HepG2 (cell line): Measurements from ENCODE around the gene CNTFR. TPM values are rescaled to one million over a fixed set of nuclear protein-coding genes. Genes with fewer than 3 reads are reported as not detected.

Experiments
- ETS1 ChIP-seq: sonication (generic); formaldehyde crosslinking; IDR thresholded peaks from 2 replicates; pipeline ENCODE4 v1.4.0; 2020; ENCODE audit warnings: missing genetic modification reagents
- HHEX ChIP-seq: IDR thresholded peaks from 2 replicates; pipeline ENCODE4 v1.6.1; 2016; ENCODE audit warnings: control low read depth
- KIAA2018 ChIP-seq: sonication (generic); formaldehyde crosslinking; IDR thresholded peaks from 2 replicates; pipeline ENCODE4 v1.5.0; 2020; ENCODE audit warnings: mild to moderate bottlenecking, missing genetic modification reagents, borderline replicate concordance
- MBNL3 ChIP-seq: fragments of 250-450 bp; sonication (Bioruptor Pico); conservative IDR thresholded peaks from 2 replicates; pipeline ENCODE4 v1.8.0; 2022; ENCODE audit warnings: mild to moderate bottlenecking, inconsistent platforms
- MLX ChIP-seq: IDR thresholded peaks from 2 replicates; pipeline ENCODE4 v1.6.1; 2016
- MXD4 ChIP-seq: IDR thresholded peaks from 2 replicates; pipeline ENCODE4 v1.6.1; 2016; ENCODE audit warnings: mild to moderate bottlenecking, missing biosample characterization, missing genetic modification reagents
- NCOA2 ChIP-seq: sonication (generic); formaldehyde crosslinking; IDR thresholded peaks from 2 replicates; pipeline ENCODE4 v1.8.0; 2022; ENCODE audit warnings: inconsistent platforms
- NCOA5 ChIP-seq: sonication (generic); formaldehyde crosslinking; IDR thresholded peaks from 2 replicates; pipeline ENCODE4 v1.4.0; 2020; ENCODE audit warnings: missing genetic modification reagents
- POLR2A ChIP-seq, 2 experiments: IDR thresholded peaks; 2 replicates each; pipeline ENCODE4 v1.6.1; 2011; ENCODE audit warnings: low read depth in 2 of 2, low read length in 2 of 2, mild to moderate bottlenecking in 1 of 2, moderate library complexity in 1 of 2; ENCODE audit not compliant: insufficient read depth in 1 of 2
- PRPF4 ChIP-seq: fragments of 200-400 bp; formaldehyde crosslinking; IDR thresholded peaks from 2 replicates; pipeline ENCODE4 v1.6.1; 2016; ENCODE audit warnings: low read length, low read depth; ENCODE audit not compliant: poor library complexity, severe bottlenecking
- RBM22 ChIP-seq: fragments of 200-400 bp; formaldehyde crosslinking; optimal IDR thresholded peaks from 2 replicates; pipeline ENCODE3; 2017; ENCODE audit warnings: mild to moderate bottlenecking, low read length, moderate library complexity
- STAT5B ChIP-seq: sonication (generic); formaldehyde crosslinking; IDR thresholded peaks from 2 replicates; pipeline ENCODE4 v1.4.0; 2020; ENCODE audit warnings: missing genetic modification reagents
- TGIF2 ChIP-seq: IDR thresholded peaks from 2 replicates; pipeline ENCODE4 v1.6.1; 2016; ENCODE audit warnings: control low read depth, missing compliant biosample characterization
- ZNF18 ChIP-seq: sonication (generic); formaldehyde crosslinking; IDR thresholded peaks from 2 replicates; pipeline ENCODE4 v1.8.0; 2022; ENCODE audit warnings: mild to moderate bottlenecking, missing genetic modification reagents; ENCODE audit not compliant: insufficient replicate concordance
- ZNF639 ChIP-seq: conservative IDR thresholded peaks from 2 replicates; pipeline ENCODE4 v1.6.1; 2018; ENCODE audit warnings: missing genetic modification reagents
- ZNF883 ChIP-seq: sonication (generic); formaldehyde crosslinking; IDR thresholded peaks from 2 replicates; pipeline ENCODE4 v1.5.1; 2020; ENCODE audit warnings: mild to moderate bottlenecking, missing genetic modification reagents; ENCODE audit errors: not compliant biosample characterization
- polyA plus RNA-seq, 8 experiments: library from polyadenylated mRNA; depleted of rRNA in 3 of 8; stranded (reverse) in 7 of 8; unstranded in 1 of 8; fragments of >200 nt; fragmentation: Illumina TruSeq in 4 of 8; extraction: Trizol in 4 of 8; gene quantifications; 2 replicates each; pipeline versions ENCODE4 v1.2.1 to v1.2.3, GENCODE V29; 2011 to 2016; ENCODE audit warnings: low read depth in 4 of 8, missing spikeins in 1 of 8, mixed read lengths in 1 of 8; ENCODE audit not compliant: insufficient read depth in 1 of 8
- total RNA-seq, 5 experiments: library from RNA; depleted of rRNA; stranded (reverse); fragments of >200 nt; fragmentation: Illumina TruSeq; extraction: Trizol; gene quantifications; 2 replicates each; pipeline ENCODE4 v1.2.3, GENCODE V29; 2016; ENCODE audit warnings: low read depth in 1 of 5

CNTFR gene
- total and polyA plus RNA-seq, 2 of the 13 experiments (the other 11 are each of a cell fraction or from before 2014, with no cell fraction given), result not detected

- TF ChIP-seq ZNF639 (CRISPR knock-in tag) (0 out of 2 replicates have a peak, but pooled peaks have one; percentile 8), MBNL3 (CRISPR knock-in tag) (no peak), STAT5B (no peak), TGIF2 (CRISPR knock-in tag) (no peak; the same call in 1 of the 2 replicates), NCOA2 (CRISPR knock-in tag) (no peak; the same call in 1 of the 2 replicates), PRPF4 (no peak), MXD4 (CRISPR knock-in tag) (peak; percentile 87), ZNF883 (CRISPR knock-in tag) (no peak), MLX (CRISPR knock-in tag) (no peak), ZNF18 (CRISPR knock-in tag) (peak; percentile 88), ETS1 (CRISPR knock-in tag) (peak; percentile 73; the same call in 1 of the 2 replicates), POLR2A (IDR thresholded peaks at IDR 0.05; ENCODE audit: insufficient read depth in 1 of 2, low read depth in 2 of 2, low read length in 2 of 2) (peak in 1 of 2 experiments; percentile 72; a peak in 2 of 4 replicates), NCOA5 (CRISPR knock-in tag) (no peak), HHEX (no peak), RBM22 (no peak), KIAA2018 (CRISPR knock-in tag) (0 out of 2 replicates have a peak, but pooled peaks have one; percentile 59)
Observed at GRCh38 chr9:34637356-34638137, 48.0 kb upstream of the CNTFR start, which contains the start of gene SIGMAR1 (continued).
